AG10803 (cell line): Measurements from ENCODE around the gene ANKLE2.
A peak's percentile ranks its signal among the peaks of the same experiment; 100 is the strongest.

Experiments used
- DNase-seq: peaks from one replicate; pipeline ENCODE4 v3.0.0; 2010; ENCODE audit warnings: low read depth
- H3K4me3 ChIP-seq: 2 replicates; pipeline ENCODE4 v1.5.1; 2011; ENCODE audit warnings: mild to moderate bottlenecking, low read length, control low read depth
- TF ChIP-seq, protein P1 (sequence below): conservative IDR thresholded peaks from 2 replicates; pipeline ENCODE4 v1.5.1; 2011; ENCODE audit warnings: mild to moderate bottlenecking, low read length, control low read depth, inconsistent platforms

Gene ANKLE2

DNA sequence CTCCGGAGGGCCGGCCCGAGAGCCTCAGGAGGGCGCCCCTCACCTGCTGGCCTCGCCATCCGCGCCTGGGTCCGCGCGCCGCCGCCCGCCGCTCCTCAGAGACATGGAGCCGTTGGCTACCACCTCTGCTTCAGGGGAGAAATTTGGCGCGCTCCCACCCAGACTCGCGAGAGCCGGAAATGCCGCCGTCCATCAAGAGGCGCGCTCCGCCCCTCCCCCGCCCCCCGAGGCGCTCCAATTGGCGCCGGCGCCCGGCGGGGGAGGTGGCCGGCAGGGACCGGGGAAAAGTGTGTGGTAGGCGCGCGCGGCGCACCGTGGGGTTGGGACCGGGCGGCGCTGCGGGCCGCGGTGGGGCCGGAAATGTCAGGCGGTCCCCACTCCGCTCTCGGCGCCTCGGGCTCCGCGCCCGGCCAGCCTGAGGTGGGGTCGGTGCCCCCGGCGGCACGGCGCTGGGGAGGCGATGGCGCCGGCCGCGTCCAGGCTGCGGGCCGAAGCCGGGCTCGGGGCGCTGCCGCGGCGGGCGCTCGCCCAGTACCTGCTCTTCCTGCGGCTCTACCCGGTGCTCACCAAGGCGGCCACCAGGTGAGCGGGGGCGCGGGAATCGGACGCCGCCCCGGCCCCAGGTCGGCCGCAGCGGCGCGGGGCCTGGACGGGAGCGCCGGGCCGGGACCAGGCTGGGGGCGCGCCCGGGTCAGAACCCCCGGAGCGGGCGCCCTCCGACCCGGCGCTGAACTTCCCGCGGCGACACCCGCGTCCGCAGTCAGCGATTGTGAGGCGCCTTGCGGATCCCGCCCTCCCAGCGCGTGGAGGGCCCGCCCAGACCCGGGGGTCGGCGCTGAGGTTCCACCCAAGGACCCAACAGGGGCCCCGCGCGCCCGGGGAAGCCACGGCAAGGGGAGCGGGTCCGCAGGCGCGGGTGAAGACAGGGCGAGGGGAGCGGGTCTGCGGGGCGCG lies 74.1 kb downstream of the ANKLE2 start, which contains the start of the genes POLE and PXMP2:
Gene POLE, minus strand, starts transcription at position 132 of the 954 bp plus-strand sequence. Its CDS starts 27 bp downstream, at position 105.
Gene PXMP2, plus strand, starts transcription at position 377 of the 954 bp plus-strand sequence. Its CDS starts 84 bp downstream, at position 461.
- TF ChIP-seq, protein P1, sequence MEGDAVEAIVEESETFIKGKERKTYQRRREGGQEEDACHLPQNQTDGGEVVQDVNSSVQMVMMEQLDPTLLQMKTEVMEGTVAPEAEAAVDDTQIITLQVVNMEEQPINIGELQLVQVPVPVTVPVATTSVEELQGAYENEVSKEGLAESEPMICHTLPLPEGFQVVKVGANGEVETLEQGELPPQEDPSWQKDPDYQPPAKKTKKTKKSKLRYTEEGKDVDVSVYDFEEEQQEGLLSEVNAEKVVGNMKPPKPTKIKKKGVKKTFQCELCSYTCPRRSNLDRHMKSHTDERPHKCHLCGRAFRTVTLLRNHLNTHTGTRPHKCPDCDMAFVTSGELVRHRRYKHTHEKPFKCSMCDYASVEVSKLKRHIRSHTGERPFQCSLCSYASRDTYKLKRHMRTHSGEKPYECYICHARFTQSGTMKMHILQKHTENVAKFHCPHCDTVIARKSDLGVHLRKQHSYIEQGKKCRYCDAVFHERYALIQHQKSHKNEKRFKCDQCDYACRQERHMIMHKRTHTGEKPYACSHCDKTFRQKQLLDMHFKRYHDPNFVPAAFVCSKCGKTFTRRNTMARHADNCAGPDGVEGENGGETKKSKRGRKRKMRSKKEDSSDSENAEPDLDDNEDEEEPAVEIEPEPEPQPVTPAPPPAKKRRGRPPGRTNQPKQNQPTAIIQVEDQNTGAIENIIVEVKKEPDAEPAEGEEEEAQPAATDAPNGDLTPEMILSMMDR: no peak
- peak; percentile 93 for DNase-seq
- H3K4me3 ChIP-seq: peak within 1 kb of the TSS; percentile 59

DNA sequence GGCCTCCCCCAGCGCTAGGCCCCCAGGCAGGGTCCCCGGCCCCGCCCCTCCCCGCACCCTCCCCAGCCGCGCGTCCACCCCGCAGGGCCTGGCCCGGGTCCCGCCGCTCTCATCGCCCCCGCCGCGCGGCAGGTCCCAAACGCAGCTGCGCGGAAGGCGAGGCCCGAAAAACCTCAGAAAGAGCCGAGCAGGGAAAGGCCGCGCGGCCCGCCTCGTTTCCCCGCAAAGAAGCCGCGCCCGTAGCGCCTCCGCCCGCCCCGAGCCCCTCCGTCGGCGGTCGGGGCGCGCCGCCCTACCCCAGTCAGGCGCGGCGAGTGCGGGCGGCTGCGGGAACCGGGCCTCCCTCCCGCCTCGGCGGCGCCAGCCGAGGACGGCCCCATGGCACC lies 74.8 kb downstream of the ANKLE2 start:
- TF ChIP-seq, protein P1: no peak
- peak overlapping the region; percentile 59 for H3K4me3 ChIP-seq
- no peak for DNase-seq

DNA sequence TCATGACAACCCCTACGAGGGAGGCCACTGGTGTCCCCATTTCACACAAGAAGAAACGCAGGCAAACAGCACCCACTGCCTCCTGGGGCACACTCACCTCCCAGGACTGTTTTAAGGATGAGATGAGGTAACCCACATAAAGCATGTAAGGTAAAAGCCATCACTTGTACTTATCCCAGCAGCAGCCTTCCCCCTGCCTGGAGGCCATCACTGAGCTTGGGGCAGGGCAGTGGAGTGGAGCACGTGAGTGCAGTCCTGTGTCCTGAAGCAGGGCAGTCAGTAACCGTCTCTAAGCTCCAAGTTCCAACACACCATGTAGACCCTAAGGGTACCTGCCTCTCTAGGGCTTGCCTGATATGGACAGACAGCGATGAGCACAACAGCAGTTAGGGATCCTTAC lies 76.2 kb downstream of the ANKLE2 start:
- no peak overlapping the region for H3K4me3 ChIP-seq

DNA sequence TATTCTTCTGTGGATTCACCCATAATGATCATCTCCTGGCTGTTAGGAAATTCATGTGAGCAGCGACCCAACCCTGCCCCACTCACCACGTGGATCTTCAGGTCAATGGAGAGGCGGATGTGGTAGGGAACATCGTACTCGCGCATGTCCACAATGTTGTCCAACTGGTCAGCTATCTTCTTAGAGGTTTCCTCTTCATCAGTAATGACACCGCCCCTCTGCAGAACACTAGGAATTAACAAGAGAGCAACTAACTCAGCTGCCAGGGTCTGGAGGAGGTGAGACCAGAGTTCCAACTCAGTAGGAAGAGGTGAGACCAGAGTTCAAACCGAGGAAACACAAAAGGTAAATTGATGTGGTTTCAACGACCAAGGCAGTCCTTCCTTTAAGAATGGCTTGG lies 84.1 kb downstream of the ANKLE2 start:
- DNase-seq: no peak
- H3K4me3 ChIP-seq: no peak overlapping the region
- TF ChIP-seq, protein P1: no peak

More for the DNA sequence above, 76.2 kb downstream of the ANKLE2 start:
- TF ChIP-seq, protein P1: no peak
- DNase-seq: no peak

DNA sequence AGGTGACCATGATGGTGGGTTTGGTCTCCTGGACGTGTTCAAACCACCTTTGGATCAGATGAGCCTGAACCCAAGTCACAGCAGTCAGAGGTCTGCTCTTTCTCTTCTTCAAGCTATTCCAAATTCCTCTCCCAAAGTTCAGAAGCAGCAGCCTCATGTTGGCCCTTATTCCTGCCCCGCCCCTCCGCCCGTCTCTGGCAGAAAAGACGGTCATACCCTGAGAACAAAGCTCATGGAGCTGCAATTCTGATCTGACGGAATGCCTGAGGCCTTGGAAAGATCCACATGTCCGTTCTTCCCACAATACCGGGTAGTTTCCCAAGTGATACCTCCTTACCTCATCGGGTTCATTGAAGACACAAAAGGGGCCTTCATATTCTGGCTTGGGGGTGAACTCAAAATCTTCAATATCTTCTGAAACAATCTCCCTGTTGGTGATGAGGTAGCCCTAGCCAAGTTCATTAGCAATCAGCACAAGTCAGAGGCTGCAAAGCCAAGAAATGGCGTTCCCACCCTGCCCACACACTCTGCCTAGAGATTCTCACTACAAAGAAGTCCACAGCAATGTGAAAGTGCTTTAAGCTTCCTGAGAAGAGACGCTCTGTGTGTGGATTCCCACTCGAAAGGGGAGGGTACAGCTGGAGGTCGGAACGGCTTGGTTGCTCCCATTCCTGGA lies 85.7 kb downstream of the ANKLE2 start:
- DNase-seq: no peak
- TF ChIP-seq, protein P1: no peak
- no peak overlapping the region for H3K4me3 ChIP-seq
